Activated naive CD4-positive, alpha-beta T cell treated with anti-CD3 and anti-CD28 coated beads, Interleukin-2, amount 50 U/mL, for 72 hours (primary cell): ENCODE measurements around the gene NAXE. TPM values are rescaled to one million over a fixed set of nuclear protein-coding genes. Genes with fewer than 3 reads are reported as not detected.
"Not testable (repeated sequence)": the region's sequence is repeated elsewhere in the genome, so short reads cannot be mapped to it uniquely, and the experiment has no call there.

Experiments used
- ATAC-seq, 2 donors: fragments of 150-1000 bp; cut with Tn5 transposase; 2 replicates each; pipeline ENCODE4 v1.10.0; 2021; ENCODE audit warnings: mild to moderate bottlenecking in 2 of 2, moderate library complexity in 2 of 2
- DNase-seq, 2 donors: peaks; one replicate each; pipeline ENCODE4 v3.0.0; 2021 to 2022; ENCODE audit warnings: low spot score in 2 of 2
- H3K27ac Mint-ChIP-seq, 2 donors: one replicate each; pipeline ENCODE4 v1.8.0; 2022; ENCODE audit warnings: mild to moderate bottlenecking in 2 of 2, mixed read lengths in 2 of 2
- H3K36me3 Mint-ChIP-seq, 2 donors: one replicate each; pipeline ENCODE4 v1.8.0; 2022; ENCODE audit warnings: mixed read lengths in 2 of 2
- H3K9me3 Mint-ChIP-seq, 2 donors: one replicate each; pipeline ENCODE4 v1.8.0; 2022; ENCODE audit warnings: mixed read lengths in 2 of 2
- total RNA-seq, 2 donors: library from RNA; stranded (reverse); gene quantifications; one replicate each; pipeline ENCODE4 v1.2.3, GENCODE V29; 2022

Gene NAXE
- total RNA-seq, 2 donors from 2014 or later = 71.4 to 95.1 TPM

DNA sequence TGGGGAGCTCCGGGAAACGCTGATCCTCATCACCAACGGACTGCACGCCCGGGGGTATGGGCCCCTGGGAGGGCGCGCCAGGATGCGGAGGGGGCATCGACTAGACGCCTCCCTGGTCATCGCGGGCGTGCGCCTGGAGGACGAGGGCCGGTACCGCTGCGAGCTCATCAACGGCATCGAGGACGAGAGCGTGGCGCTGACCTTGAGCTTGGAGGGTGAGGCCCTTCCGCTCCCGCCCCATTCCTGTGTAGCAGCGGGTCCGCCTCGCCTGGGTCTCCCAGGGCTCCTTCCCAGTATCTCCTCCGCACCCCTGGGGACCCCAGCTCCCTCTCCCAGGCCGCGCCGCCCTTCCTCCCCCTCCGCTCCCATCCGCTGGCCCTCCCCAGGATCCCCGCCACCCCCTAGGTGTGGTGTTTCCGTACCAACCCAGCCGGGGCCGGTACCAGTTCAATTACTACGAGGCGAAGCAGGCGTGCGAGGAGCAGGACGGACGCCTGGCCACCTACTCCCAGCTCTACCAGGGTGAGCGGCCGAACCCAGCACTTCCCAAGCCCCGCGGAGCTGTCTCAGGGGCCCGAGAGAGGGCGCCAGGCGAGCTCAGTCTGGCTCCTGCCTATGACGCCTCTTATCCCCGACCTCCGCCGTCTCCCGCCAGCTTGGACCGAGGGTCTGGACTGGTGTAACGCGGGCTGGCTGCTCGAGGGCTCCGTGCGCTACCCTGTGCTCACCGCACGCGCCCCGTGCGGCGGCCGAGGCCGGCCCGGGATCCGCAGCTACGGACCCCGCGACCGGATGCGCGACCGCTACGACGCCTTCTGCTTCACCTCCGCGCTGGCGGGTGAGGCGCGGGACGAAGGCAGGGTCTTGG lies 32.6 kb downstream of the NAXE start:
- Mint-ChIP-seq H3K27ac (no peak overlapping the region), H3K36me3 (peaks cover 0 to 4% of the 10 kb centered on the region in 2 donors), H3K9me3 (no peaks in the 10 kb centered on the region)
- peak; percentile 61 to 79 for ATAC-seq
- peak in 1 of 2 donors; percentile 61 for DNase-seq

DNA sequence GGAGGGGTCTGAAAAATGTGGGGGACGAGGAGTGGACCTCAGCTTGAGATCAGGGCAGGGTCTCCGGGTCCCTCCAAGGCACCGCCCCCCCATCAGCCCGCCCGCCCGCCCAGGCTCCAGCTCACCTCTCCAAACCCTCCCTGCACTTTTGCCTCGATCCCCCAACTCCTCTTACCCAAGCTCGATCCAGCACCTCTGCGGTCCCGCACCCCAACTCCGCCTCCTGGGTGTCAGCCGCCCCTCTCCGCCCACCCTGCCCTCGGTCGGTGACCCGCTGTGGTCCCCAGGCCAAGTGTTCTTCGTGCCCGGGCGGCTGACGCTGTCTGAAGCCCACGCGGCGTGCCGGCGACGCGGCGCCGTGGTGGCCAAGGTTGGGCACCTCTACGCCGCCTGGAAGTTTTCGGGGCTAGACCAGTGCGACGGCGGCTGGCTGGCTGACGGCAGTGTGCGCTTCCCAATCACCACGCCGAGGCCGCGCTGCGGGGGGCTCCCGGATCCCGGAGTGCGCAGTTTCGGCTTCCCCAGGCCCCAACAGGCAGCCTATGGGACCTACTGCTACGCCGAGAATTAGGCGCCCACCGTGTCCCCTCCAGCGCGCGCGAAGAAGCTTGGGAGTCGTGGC lies 33.3 kb downstream of the NAXE start:
- ATAC-seq (peak in 1 of 2 donors; percentile 25), DNase-seq (no peak)
- no peak overlapping the region for H3K27ac Mint-ChIP-seq
- peaks cover 0 to 4% of the 10 kb centered on the region in 2 donors for H3K36me3 Mint-ChIP-seq
- no peaks in the 10 kb centered on the region for H3K9me3 Mint-ChIP-seq

DNA sequence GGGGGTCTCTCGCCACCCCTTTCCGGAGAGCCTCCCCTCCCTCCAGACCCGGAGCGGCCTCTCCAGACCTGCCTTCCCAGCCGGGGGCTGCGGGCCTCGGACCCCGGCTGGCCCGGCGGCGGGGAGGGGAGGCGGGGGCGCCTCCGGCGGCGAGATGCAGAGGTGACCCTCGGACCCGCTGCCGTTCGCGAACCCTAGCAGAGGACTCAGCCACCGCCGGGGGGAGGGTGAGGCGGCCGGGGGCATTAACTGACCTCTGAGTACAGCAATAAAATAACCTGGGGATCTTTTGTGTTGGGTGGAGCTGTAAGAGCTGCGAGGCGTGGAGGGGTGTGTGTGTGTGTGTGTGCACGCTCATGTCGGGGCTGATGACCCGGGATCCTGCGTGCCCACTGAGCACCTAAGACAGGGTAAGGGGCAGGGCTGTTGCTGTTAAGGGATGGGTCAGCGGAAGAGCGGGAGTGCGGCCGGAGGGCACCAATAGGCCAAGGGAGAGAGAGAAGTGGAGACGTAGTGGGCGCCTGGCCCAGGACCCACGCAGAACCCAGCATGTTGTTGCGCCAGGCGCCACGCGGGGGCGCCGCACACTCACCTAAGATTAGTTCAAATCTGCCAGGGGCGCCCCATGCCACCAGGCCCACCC lies 34.0 kb downstream of the NAXE start:
- peak; percentile 73 to 75 for ATAC-seq
- H3K9me3 Mint-ChIP-seq = no peaks in the 10 kb centered on the region
- no peak overlapping the region for H3K27ac Mint-ChIP-seq
- H3K36me3 Mint-ChIP-seq = peaks cover 0 to 4% of the 10 kb centered on the region in 2 donors
- peak in 1 of 2 donors; percentile 78 for DNase-seq

DNA sequence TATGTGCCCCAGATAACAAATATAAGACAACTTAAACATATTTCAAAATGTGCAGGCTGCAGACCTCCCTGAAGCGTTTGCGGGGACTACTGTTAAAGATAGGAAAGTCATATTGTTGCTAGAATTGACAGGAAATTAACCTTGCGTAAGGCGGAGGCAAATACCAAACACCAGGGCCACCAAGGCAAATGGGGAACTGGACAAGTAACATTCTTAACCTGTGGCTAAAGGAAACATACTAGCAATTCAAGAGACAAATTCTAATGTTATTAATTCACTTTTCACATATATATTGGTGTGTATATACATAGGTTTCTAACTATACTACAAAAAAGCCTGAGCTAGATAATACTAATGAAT lies 34.5 kb downstream of the NAXE start:
- Mint-ChIP-seq H3K36me3 (peaks cover 0 to 4% of the 10 kb centered on the region in 2 donors), H3K27ac (no peak overlapping the region)
- ATAC-seq = no peak

DNA sequence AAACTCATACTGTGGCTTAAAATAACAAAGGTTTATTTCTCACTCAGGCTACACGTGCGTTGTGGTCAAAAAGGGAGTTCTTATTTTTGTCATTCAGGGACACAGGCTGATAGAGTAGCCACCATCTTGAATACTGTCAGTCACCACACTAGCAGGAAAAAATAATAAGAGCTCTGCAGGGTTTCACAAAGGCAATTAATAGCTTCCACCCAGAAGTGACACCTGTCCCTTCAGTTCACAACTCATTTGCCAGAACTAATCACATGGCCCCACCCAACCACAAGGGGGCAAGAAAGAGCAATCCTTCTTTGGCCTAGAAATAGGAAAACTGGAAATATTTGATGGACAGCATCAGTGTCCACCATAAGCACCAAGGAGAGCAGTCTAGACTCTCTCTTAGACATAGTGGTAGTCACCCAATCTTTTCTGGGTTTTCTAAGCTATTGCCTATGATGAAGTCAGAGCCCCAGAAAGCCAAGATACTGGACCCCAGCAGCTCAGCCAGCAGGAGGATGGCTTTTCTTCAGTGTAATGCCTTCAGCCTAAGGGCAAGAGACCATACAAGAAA lies 35.8 kb downstream of the NAXE start:
- H3K36me3 Mint-ChIP-seq = peaks cover 0 to 4% of the 10 kb centered on the region in 2 donors
- no peak for DNase-seq
- no peak for ATAC-seq

More for the DNA sequence above, 34.5 kb downstream of the NAXE start:
- no peak for DNase-seq
- H3K9me3 Mint-ChIP-seq = no peaks in the 10 kb centered on the region

DNA sequence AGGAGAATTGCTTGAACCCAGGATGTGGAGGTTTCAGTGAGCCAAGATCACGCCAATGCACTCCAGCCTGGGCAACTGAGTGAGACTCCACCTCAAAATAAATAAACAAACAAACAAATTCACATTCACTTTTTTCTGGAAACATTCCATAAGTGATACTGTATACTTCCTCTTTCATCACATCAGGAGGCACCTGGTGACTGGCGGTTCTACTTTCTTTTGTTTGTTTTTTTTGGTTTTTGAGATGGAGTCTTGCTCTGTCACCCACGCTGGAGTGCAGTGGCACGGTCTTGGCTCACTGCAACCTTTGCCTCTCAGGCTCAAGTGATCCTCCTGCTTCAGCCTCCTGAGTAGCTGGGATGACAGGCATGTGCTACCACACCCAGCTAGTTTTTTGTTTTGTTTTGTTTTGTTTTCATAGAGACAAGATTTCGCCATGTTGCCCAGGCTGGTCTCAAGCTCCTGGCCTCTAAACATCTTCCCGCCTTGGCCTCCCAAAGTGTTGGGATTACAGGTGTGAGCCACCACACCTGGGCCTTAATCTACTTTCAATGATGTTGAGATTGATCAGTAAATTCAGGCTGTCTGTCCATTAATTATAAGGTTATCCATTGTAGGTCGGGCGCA lies 38.4 kb downstream of the NAXE start:
- Mint-ChIP-seq H3K36me3 (peaks cover 0 to 4% of the 10 kb centered on the region in 2 donors), H3K9me3 (no peaks in the 10 kb centered on the region), H3K27ac (no peak overlapping the region)
- DNase-seq (no peak), ATAC-seq (no peak)

More for the DNA sequence above, 35.8 kb downstream of the NAXE start:
- Mint-ChIP-seq H3K27ac (no peak overlapping the region), H3K9me3 (no peaks in the 10 kb centered on the region)

DNA sequence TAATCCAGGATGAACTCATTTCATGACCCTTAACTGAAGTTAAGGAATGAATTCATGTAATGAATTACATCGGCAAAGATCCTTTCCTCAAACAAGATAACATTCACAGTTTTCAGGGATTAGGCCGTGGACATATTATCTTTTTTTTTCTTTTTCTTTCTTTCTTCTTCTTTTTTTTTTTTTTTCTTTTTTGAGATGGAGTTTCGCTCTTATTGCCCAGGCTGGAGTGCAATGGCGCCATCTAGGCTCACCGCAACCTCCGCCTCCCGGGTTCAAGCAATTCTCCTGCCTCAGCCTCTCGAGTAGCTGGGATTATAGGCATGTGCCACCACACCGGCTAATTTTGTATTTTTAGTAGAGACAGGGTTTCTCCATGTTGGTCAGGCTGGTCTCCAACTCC lies 39.6 kb downstream of the NAXE start:
- not testable (repeated sequence) for H3K27ac Mint-ChIP-seq, ATAC-seq, H3K36me3 Mint-ChIP-seq, DNase-seq, H3K9me3 Mint-ChIP-seq

DNA sequence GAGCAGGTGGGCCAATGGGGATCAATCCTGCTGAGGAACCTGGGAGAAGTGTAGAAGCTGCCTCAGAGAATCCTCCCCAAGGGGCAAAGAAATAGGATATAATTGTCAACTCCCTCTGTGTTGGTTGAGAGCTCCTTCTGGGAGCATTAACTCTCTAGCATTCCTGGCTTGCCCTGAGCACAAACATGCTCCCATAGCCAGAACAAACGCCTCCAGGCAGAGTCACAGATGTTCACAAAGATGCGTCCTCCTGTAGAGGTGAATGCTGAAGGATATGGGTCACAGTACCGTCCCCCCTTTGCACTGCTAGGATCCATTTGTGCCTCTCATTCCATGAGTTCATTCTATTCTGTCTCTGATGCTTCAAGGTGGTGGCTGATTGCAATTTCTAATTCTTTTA lies 40.8 kb downstream of the NAXE start:
- ATAC-seq (no peak), DNase-seq (no peak)
- peak overlapping the region in 1 of 2 donors; percentile 12 for H3K27ac Mint-ChIP-seq
- no peaks in the 10 kb centered on the region for H3K36me3 Mint-ChIP-seq
- H3K9me3 Mint-ChIP-seq = no peaks in the 10 kb centered on the region

DNA sequence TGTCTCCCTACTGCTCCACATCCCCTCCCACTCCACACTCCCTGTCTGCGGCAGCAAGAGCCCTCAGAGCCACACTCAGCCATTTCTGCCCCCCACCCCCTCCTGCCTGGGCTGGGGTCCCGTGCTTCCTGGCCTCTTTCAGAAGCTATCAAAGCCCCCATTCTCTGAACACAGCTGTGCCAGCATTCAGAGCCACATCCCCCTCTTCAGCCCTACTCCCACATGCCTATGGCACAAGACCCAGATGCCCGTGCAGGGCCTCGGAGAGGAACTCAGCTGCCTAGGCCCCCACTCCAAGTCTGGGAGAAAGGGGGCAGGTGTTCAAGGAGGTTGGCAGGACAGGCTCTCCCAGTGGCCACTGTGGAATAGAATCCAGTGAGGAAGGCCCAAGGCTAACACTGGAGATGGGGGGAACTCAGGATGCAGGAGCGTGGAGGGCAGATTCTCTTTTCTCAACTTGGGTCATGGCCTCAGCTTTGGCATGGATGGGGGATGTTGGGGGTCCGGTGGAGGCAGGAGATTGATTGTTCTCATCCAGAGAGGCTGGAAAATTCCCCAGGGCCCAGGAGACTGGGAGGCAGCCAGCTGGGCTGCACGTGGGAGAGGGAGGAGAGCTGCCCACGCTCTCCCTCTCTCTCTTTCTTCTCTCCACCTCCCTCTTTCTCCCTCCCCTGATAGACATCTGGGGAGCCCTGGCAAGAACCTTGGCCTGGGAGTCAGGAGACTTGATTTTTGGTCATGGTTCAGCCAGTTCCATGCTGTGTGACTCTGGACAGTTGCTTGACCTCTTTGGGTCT lies 46.8 kb downstream of the NAXE start:
- Mint-ChIP-seq H3K27ac (no peak overlapping the region), H3K9me3 (no peaks in the 10 kb centered on the region), H3K36me3 (peaks cover 0 to 7% of the 10 kb centered on the region in 2 donors)
- ATAC-seq = no peak
- no peak for DNase-seq

DNA sequence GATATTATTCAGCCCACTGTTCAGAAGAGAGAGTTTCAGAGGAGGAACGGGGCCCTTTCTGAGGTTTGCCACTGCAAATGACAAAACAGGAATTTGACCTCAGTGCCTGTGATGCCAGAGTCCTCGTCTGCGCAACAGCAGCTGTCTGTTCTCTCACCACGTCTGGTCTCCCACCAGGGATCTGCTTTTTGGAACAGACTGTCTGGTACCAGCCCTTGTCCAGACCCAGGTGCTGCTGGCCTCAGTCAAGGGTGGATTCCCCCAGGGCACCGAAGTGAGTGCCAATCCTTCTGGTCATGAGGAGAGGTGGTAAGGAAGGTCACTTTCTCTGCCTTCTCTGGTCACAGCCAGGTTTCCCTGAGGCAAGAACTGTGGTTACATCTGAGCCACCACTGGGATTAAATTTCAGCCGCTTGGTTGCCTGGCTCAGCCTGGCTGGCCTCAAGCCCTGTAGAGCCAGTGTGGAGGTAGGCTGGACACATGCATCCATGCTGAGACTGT lies 48.1 kb downstream of the NAXE start:
- H3K9me3 Mint-ChIP-seq = no peaks in the 10 kb centered on the region
- ATAC-seq = no peak
- no peak overlapping the region for H3K27ac Mint-ChIP-seq
- DNase-seq = no peak
- peaks cover 0 to 7% of the 10 kb centered on the region in 2 donors for H3K36me3 Mint-ChIP-seq

DNA sequence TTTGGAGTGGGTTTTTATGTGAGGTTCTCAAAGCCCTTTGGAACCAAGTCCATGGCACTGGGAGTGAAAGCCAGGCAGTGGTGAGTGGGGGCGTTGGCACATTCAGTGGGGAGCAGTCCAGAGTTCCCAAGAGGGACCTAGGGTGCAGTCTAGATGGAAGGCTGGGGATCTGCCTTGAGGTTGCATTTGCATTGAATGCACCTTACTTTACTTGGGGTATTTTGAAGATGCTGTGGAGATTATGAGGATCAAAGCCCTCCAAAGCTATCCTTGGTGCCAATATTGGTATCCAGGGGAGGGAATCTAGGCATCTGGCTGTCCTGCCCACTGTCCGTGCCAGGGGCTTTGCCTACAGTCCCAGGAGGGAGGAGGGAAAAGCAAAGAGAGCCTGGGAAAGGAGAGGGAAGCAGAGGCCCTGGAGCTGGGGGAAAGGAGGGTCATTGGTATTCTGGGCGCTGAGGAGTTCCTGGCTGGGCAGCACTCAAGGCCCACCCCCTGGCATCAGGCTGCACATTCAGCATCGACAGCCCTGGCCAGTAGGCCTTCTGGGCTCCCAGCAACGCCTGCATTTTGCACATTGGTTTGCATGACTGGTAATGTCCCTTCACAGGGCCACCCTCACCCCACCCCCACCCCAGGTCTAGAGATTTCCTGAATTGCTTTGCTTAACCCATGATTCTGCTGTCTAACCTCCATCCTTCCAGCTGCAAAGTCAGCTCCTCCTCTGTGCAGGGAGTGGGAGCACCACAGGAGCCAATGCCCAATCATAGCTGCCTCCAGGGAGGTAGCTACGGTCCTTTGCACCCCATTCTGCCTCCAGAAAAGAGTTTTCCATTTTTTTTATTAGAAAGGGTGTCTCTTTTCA lies 49.5 kb downstream of the NAXE start:
- Mint-ChIP-seq H3K9me3 (no peaks in the 10 kb centered on the region), H3K36me3 (peaks cover 0 to 7% of the 10 kb centered on the region in 2 donors)
- ATAC-seq = no peak

DNA sequence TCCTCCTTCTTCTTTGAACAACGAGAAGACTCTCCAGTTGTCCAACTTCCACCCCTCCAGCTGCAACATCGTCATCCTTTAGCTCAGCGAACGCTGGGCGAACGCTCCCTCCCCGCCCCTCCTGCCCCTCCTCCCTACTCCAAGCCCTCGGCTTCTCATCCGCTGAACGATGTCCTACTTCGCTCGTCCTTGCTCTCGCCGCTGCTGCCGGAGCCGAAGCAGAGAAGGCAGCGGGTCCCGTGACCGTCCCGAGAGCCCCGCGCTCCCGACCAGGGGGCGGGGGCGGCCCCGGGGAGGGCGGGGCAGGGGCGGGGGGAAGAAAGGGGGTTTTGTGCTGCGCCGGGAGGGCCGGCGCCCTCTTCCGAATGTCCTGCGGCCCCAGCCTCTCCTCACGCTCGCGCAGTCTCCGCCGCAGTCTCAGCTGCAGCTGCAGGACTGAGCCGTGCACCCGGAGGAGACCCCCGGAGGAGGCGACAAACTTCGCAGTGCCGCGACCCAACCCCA lies 50.2 kb downstream of the NAXE start, which contains the start of gene BCAN:
TSS of gene BCAN (plus strand) at position 357 of the 504 bp plus-strand sequence. CDS start 3,938 bp downstream, outside the sequence.
- Mint-ChIP-seq H3K36me3 (peaks cover 0 to 7% of the 10 kb centered on the region in 2 donors), H3K27ac (no peak within 1 kb of the TSS), H3K9me3 (no peaks in the 10 kb centered on the region)
- ATAC-seq = peak; percentile 28 to 36
- no peak for DNase-seq

More for the DNA sequence above, 49.5 kb downstream of the NAXE start:
- DNase-seq = no peak
- H3K27ac Mint-ChIP-seq = no peak overlapping the region

DNA sequence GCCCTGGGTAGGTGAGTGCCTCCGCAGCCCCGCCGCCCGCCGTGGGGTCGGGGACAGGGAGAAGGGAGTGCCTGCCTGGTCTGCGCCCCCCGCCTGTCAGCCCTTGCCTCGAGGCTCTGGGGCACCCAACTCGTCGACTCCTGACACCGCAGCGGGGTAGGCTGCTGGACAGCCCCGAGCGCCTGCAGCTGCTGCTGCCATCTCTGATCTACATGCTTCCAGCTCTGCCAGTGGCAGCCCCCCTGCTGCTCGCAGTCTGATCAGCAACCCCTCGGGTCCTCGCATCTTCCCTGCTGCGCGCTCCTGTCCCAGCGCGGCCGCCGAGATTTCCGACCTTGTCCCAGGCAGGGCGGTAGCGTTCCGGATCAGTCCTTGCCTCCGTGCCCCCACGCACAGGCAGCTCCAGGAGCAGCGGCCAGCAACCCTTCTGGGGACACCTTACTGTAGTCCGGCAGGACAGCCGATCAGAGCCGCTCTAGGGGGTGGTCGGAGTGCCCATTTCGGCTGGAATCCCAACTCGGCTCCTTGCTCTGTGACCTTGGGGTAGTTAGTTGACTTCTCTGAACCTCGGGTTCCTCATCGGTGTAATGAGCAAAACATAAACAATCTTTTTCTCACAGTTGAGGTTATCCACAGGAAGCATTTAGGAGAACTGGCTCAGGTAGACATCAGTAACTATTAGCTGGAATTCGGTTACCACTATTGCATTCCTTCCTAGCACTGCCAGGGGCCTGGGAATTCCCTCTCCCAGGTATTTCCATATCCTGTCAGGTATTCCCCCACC lies 50.9 kb downstream of the NAXE start:
- Mint-ChIP-seq H3K36me3 (peaks cover 0 to 7% of the 10 kb centered on the region in 2 donors), H3K9me3 (no peaks in the 10 kb centered on the region), H3K27ac (no peak overlapping the region)
- DNase-seq = no peak
- ATAC-seq = no peak
